ENCODE results near the gene DCC.

DNA sequence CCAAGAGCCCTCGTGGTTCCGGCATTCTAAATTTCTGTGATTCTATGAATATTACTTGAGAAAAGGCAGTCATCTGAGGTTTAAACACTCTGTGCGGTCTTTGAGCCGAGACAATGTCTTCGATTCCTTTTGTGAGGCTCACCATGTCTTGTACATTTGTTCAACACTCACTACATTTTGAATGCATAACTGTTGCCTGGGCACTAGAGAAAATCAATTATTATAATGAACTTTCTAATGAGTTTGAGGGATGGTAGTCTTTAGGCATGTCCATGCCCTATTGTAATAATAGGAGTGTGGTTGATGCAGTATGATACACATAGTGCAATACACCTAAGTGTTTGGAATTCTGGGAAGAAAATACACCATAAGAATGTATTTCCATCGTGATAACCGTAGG is 1181.1 kb downstream of the DCC start:
- TF ChIP-seq, protein P1, sequence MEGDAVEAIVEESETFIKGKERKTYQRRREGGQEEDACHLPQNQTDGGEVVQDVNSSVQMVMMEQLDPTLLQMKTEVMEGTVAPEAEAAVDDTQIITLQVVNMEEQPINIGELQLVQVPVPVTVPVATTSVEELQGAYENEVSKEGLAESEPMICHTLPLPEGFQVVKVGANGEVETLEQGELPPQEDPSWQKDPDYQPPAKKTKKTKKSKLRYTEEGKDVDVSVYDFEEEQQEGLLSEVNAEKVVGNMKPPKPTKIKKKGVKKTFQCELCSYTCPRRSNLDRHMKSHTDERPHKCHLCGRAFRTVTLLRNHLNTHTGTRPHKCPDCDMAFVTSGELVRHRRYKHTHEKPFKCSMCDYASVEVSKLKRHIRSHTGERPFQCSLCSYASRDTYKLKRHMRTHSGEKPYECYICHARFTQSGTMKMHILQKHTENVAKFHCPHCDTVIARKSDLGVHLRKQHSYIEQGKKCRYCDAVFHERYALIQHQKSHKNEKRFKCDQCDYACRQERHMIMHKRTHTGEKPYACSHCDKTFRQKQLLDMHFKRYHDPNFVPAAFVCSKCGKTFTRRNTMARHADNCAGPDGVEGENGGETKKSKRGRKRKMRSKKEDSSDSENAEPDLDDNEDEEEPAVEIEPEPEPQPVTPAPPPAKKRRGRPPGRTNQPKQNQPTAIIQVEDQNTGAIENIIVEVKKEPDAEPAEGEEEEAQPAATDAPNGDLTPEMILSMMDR (IDR thresholded peaks at IDR 0.05): no peak
- no peak for TF ChIP-seq POLR2A (IDR thresholded peaks at IDR 0.05)
- TF ChIP-seq EP300 (IDR thresholded peaks at IDR 0.05): no peak

Data from upper lobe of left lung (tissue), 4 donors.